Small intestine (tissue), 7 donors: ENCODE data around the gene BDH1. TPM values are rescaled to one million over a fixed set of nuclear protein-coding genes. Genes with fewer than 3 reads are reported as not detected.

ENCODE experiments used
- DNase-seq, 2 donors: peaks; one replicate each; pipeline versions ENCODE4 v3.0.0 to v3.0.0-alpha.2; 2013
- FAIRE-seq: peaks from 2 replicates; lab custom pipeline; 2012; peaks lifted over from hg19 to GRCh38; lab: Jason Lieb, UNC
- H3K27ac ChIP-seq, 3 donors: one replicate each; pipeline ENCODE4 v1.5.1; 2013; ENCODE audit warnings: low read length in 2 of 3, mild to moderate bottlenecking in 2 of 3, control low read depth in 1 of 3, inconsistent platforms in 1 of 3, low read depth in 1 of 3, moderate library complexity in 1 of 3
- H3K27me3 ChIP-seq, 3 donors: one replicate each; pipeline ENCODE4 v1.6.1; 2013; ENCODE audit warnings: low read length in 3 of 3, inconsistent platforms in 1 of 3; ENCODE audit not compliant: control insufficient read depth in 3 of 3, insufficient read depth in 3 of 3
- H3K36me3 ChIP-seq, 3 donors: one replicate each; pipeline ENCODE4 v1.6.1; 2013; ENCODE audit warnings: low read length in 3 of 3, inconsistent platforms in 1 of 3, low read depth in 1 of 3, mild to moderate bottlenecking in 1 of 3, moderate library complexity in 1 of 3; ENCODE audit not compliant: control insufficient read depth in 3 of 3, insufficient read depth in 2 of 3
- H3K4me1 ChIP-seq, 3 donors: one replicate each; pipeline ENCODE4 v1.6.1; 2013; ENCODE audit warnings: low read length in 2 of 3, inconsistent platforms in 1 of 3, low read depth in 1 of 3, mild to moderate bottlenecking in 1 of 3, moderate library complexity in 1 of 3; ENCODE audit not compliant: control insufficient read depth in 3 of 3, insufficient read depth in 2 of 3
- H3K4me3 ChIP-seq, 3 donors: one replicate each; pipeline ENCODE4 v1.5.1; 2013; ENCODE audit warnings: low read length in 3 of 3, control low read depth in 1 of 3, inconsistent platforms in 1 of 3, low read depth in 1 of 3, mild to moderate bottlenecking in 1 of 3, moderate library complexity in 1 of 3
- H3K9me3 ChIP-seq, 2 donors: one replicate each; pipeline ENCODE4 v1.6.1; 2013; ENCODE audit warnings: low read depth in 1 of 2, low read length in 1 of 2; ENCODE audit not compliant: control insufficient read depth in 2 of 2, insufficient read depth in 1 of 2
- WGBS, 3 donors: extraction: QIAGEN DNeasy Blood & Tissue Kit; methylation state at CpG; one replicate each; pipeline ENCODE4 v1.1.7; 2013; 5-methylcytosine and 5-hydroxymethylcytosine counted together
- polyA plus RNA-seq, 4 donors: library from polyadenylated mRNA; stranded (reverse) in 3 of 4; unstranded in 1 of 4; fragments of 200-250 nt in 3 of 4; fragments of 120-200 nt in 1 of 4; gene quantifications; one replicate each; pipeline versions ENCODE4 v1.2.1 to v1.2.3, GENCODE V29; 2013
- donor health status: healthy with polysubstance abuse.
- donor health status: control.
- donor health status: control.
- donor health status: Bipolar disorder and iron deficiency.
- donor health status: healthy.

Gene BDH1
- polyA plus RNA-seq, 4 donors, result 71.1 to 101 (median 91.4) TPM

GRCh38 chr3:197598404-197598980, 42.7 kb upstream of the BDH1 start:
- no peak overlapping the region for H3K4me3 ChIP-seq
- peaks cover 5 to 41% (median 5%) of the 10 kb centered on the region in 3 donors for H3K4me1 ChIP-seq
- DNase-seq (peak in 1 of 2 donors; percentile 20), FAIRE-seq (no peak)
- peaks cover 0 to 4% of the 10 kb centered on the region in 2 donors for H3K9me3 ChIP-seq
- WGBS, 3 donors, result 27 to 60% (median 36%) methylated on average over 15 of the region's 15 CpGs
- H3K27ac ChIP-seq, result no peak overlapping the region
- no peaks in the 10 kb centered on the region for H3K27me3 ChIP-seq
- H3K36me3 ChIP-seq, result peaks cover 0 to 18% (median 0%) of the 10 kb centered on the region in 3 donors

- peaks cover 0 to 19% (median 0%) of the 10 kb centered on the region in 3 donors for H3K36me3 ChIP-seq
- H3K9me3 ChIP-seq, result no peaks in the 10 kb centered on the region
- peak overlapping the region; percentile 13 to 77 (median 75) for H3K27ac ChIP-seq
- WGBS, 3 donors, result 17 to 53% (median 33%) methylated on average over 4 of the region's 4 CpGs
- H3K27me3 ChIP-seq, result no peaks in the 10 kb centered on the region
- H3K4me1 ChIP-seq, result peaks cover 5 to 50% (median 5%) of the 10 kb centered on the region in 3 donors
- DNase-seq (peak; percentile 82 to 90), FAIRE-seq (no peak)
- no peak overlapping the region for H3K4me3 ChIP-seq
These were observed 41.6 kb upstream of the BDH1 start for GRCh38 chr3:197597335-197597734.

- peak in 1 of 2 donors; percentile 47 for DNase-seq
- no peak overlapping the region for H3K27ac ChIP-seq
- WGBS, 3 donors, result 64 to 80% (median 77%) methylated on average over 12 of the region's 12 CpGs
- no peak for FAIRE-seq
- peaks cover 5 to 58% (median 5%) of the 10 kb centered on the region in 3 donors for H3K4me1 ChIP-seq
- H3K27me3 ChIP-seq, result no peaks in the 10 kb centered on the region
- H3K4me3 ChIP-seq, result no peak overlapping the region
- H3K9me3 ChIP-seq, result no peaks in the 10 kb centered on the region
- H3K36me3 ChIP-seq, result peaks cover 0 to 14% (median 0%) of the 10 kb centered on the region in 3 donors
These were observed 39.9 kb upstream of the BDH1 start for GRCh38 chr3:197595470-197596185.

- FAIRE-seq (no peak), DNase-seq (no peak)
- 84 to 92% (median 92%) methylated on average over 9 of the region's 9 CpGs for WGBS, 3 donors
- Histone ChIP-seq H3K27ac (no peak overlapping the region), H3K4me3 (no peak overlapping the region), H3K36me3 (peaks cover 0 to 4% (median 0%) of the 10 kb centered on the region in 3 donors), H3K4me1 (peaks cover 5 to 61% (median 7%) of the 10 kb centered on the region in 3 donors), H3K27me3 (no peaks in the 10 kb centered on the region), H3K9me3 (no peaks in the 10 kb centered on the region)
These were observed 37.2 kb upstream of the BDH1 start for GRCh38 chr3:197593046-197593380.

- 81 to 87% (median 82%) methylated on average over 18 of the region's 18 CpGs for WGBS, 3 donors
- Histone ChIP-seq H3K27me3 (no peaks in the 10 kb centered on the region), H3K27ac (no peak overlapping the region), H3K4me3 (no peak overlapping the region), H3K9me3 (no peaks in the 10 kb centered on the region), H3K4me1 (peaks cover 5 to 59% (median 7%) of the 10 kb centered on the region in 3 donors), H3K36me3 (peaks cover 0 to 4% (median 0%) of the 10 kb centered on the region in 3 donors)
- DNase-seq, result no peak
- no peak for FAIRE-seq
These were observed 36.7 kb upstream of the BDH1 start for GRCh38 chr3:197592361-197593045.

- Histone ChIP-seq H3K4me3 (no peak overlapping the region), H3K36me3 (peaks cover 0 to 4% (median 0%) of the 10 kb centered on the region in 3 donors), H3K9me3 (no peaks in the 10 kb centered on the region), H3K4me1 (peaks cover 5 to 56% (median 7%) of the 10 kb centered on the region in 3 donors), H3K27ac (peak overlapping the region in 1 of 3 donors; percentile 99), H3K27me3 (no peaks in the 10 kb centered on the region)
- FAIRE-seq (no peak), DNase-seq (no peak)
- 87 to 91% (median 90%) methylated on average over 6 of the region's 6 CpGs for WGBS, 3 donors
These were observed 36.0 kb upstream of the BDH1 start for GRCh38 chr3:197591816-197592215.

- H3K9me3 ChIP-seq, result no peaks in the 10 kb centered on the region
- peaks cover 0 to 4% (median 0%) of the 10 kb centered on the region in 3 donors for H3K36me3 ChIP-seq
- peak; percentile 93 to 98 for DNase-seq
- H3K4me3 ChIP-seq, result no peak overlapping the region
- 10 to 54% (median 22%) methylated on average over 4 of the region's 4 CpGs for WGBS, 3 donors
- H3K27ac ChIP-seq, result peak overlapping the region; percentile 79 to 99 (median 96)
- FAIRE-seq, result no peak
- H3K4me1 ChIP-seq, result peaks cover 0 to 52% (median 2%) of the 10 kb centered on the region in 3 donors
- no peaks in the 10 kb centered on the region for H3K27me3 ChIP-seq
These were observed 34.7 kb upstream of the BDH1 start for GRCh38 chr3:197590313-197590962.

- DNase-seq, result no peak
- Histone ChIP-seq H3K36me3 (peaks cover 0 to 4% (median 0%) of the 10 kb centered on the region in 3 donors), H3K4me1 (peaks cover 0 to 51% (median 2%) of the 10 kb centered on the region in 3 donors), H3K27me3 (no peaks in the 10 kb centered on the region), H3K9me3 (no peaks in the 10 kb centered on the region), H3K27ac (peak overlapping the region in 2 of 3 donors; percentile 58 to 99), H3K4me3 (no peak overlapping the region)
- 81 to 87% (median 83%) methylated on average over 13 of the region's 13 CpGs for WGBS, 3 donors
- no peak for FAIRE-seq
These were observed 33.8 kb upstream of the BDH1 start for GRCh38 chr3:197589545-197589944.
